ENCODE results near the gene ATP6V1E1. TPM values are rescaled to one million over a fixed set of nuclear protein-coding genes. Genes with fewer than 3 reads are reported as not detected.

Gene ATP6V1E1
- total RNA-seq, 1 donor from 2014 or later, result 213 TPM

DNA sequence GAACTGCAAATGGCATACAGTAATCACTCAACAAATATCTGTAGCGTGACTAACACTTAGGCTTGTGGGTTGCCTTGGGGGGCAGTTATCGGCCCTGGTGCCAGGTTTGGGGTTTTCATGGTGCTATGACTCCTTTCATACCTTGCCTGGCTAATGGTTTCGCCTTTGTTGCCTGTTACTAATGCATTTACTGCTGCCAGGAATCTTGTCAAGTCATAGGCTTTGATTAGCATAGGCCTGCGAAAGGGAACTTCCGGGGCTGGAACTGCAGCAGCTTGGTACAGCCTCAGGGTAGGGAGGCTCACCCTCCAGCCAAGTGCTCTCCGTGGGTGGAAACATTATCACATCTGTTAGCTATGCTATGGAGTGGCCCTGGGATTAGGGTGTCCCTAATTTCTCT is 52.1 kb downstream of the ATP6V1E1 start:
- Histone ChIP-seq H3K27me3 (ENCODE audit: low read depth) (no peaks in the 10 kb centered on the region), H3K4me1 (peaks cover 43% of the 10 kb centered on the region), H3K27ac (replicated peaks) (peak overlapping the region; percentile 57), H3K9me3 (replicated peaks) (no peaks in the 10 kb centered on the region), H3K4me3 (no peak overlapping the region), H3K36me3 (no peaks in the 10 kb centered on the region)
- DNase-seq, result no peak
- TF ChIP-seq, protein P1, sequence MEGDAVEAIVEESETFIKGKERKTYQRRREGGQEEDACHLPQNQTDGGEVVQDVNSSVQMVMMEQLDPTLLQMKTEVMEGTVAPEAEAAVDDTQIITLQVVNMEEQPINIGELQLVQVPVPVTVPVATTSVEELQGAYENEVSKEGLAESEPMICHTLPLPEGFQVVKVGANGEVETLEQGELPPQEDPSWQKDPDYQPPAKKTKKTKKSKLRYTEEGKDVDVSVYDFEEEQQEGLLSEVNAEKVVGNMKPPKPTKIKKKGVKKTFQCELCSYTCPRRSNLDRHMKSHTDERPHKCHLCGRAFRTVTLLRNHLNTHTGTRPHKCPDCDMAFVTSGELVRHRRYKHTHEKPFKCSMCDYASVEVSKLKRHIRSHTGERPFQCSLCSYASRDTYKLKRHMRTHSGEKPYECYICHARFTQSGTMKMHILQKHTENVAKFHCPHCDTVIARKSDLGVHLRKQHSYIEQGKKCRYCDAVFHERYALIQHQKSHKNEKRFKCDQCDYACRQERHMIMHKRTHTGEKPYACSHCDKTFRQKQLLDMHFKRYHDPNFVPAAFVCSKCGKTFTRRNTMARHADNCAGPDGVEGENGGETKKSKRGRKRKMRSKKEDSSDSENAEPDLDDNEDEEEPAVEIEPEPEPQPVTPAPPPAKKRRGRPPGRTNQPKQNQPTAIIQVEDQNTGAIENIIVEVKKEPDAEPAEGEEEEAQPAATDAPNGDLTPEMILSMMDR (IDR thresholded peaks at IDR 0.05; ENCODE audit: borderline replicate concordance), result no peak
- intact Hi-C loops (cut with micrococcal nuclease), result loop anchor here (10.0 kb wide), 1 partner anchor 58 kb away; the partner anchor contains the start of gene BCL2L13

- TF ChIP-seq, protein P1 (IDR thresholded peaks at IDR 0.05; ENCODE audit: borderline replicate concordance), result no peak
- Histone ChIP-seq H3K9me3 (replicated peaks) (no peaks in the 10 kb centered on the region), H3K36me3 (no peaks in the 10 kb centered on the region), H3K4me1 (peaks cover 49% of the 10 kb centered on the region), H3K27ac (replicated peaks) (peak overlapping the region; percentile 57), H3K4me3 (no peak overlapping the region), H3K27me3 (ENCODE audit: low read depth) (no peaks in the 10 kb centered on the region)
- intact Hi-C loops (cut with micrococcal nuclease), result loop anchor here (10.0 kb wide), 1 partner anchor 59 kb away; the partner anchor contains the start of gene BCL2L13
- no peak for DNase-seq
These were observed 52.9 kb downstream of the ATP6V1E1 start for GRCh38 chr22:17575681-17576080.

GRCh38 chr22:17575151-17575550 is 53.4 kb downstream of the ATP6V1E1 start:
- TF ChIP-seq, protein P1 (IDR thresholded peaks at IDR 0.05; ENCODE audit: borderline replicate concordance), result no peak
- Histone ChIP-seq H3K27me3 (ENCODE audit: low read depth) (no peaks in the 10 kb centered on the region), H3K4me3 (no peak overlapping the region), H3K4me1 (peaks cover 54% of the 10 kb centered on the region), H3K36me3 (no peaks in the 10 kb centered on the region), H3K27ac (replicated peaks) (no peak overlapping the region), H3K9me3 (replicated peaks) (no peaks in the 10 kb centered on the region)
- DNase-seq, result no peak
- intact Hi-C loops (cut with micrococcal nuclease), result loop anchor here (10.0 kb wide), 1 partner anchor 60 kb away; the partner anchor contains the start of gene BCL2L13

DNA sequence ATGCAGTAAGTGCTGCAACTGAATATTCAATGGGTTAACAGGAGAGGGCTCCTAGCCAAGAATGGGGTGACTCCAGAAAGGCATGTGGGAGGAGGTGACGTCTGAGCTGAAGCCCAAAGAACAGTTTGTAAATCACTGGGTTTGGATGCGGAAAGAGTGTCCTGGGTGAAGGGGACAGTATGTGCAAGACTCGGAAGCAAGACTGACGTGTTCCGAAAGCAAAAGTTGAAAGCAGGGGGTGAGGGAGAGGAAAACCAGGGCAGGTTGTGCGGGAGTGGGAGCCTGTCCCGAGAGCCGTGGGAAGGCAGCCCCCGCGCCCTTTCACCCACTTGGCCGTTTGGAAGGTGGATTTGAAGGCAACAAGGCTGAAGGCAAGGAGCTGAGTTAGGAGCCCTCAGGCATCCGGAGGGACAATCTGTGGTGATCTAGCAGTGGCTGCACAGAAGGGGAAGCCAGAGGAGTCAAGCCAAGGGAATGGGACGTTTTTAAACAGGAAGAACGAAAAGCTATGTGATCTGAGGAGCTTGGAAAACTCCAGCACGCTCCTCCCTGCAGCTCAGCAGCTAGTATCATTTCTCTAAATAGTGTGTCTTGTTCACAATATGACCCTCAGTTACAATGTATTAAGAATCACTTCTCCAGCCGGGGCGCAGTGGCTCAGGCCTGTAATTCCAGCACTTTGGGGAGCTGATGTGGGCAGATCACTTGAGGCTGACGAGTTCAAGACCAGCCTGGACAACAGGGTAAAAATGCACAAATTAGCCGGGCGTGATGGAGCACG is 57.5 kb downstream of the ATP6V1E1 start:
- peaks cover 49% of the 10 kb centered on the region for H3K4me1 ChIP-seq
- H3K27ac ChIP-seq (replicated peaks), result peak overlapping the region; percentile 98
- H3K4me3 ChIP-seq, result peak overlapping the region; percentile 59
- no peaks in the 10 kb centered on the region for H3K27me3 ChIP-seq (ENCODE audit: low read depth)
- H3K9me3 ChIP-seq (replicated peaks), result no peaks in the 10 kb centered on the region
- intact Hi-C loops (cut with micrococcal nuclease), result loop anchor here (10.0 kb wide), 1 partner anchor 64 kb away; the partner anchor contains the start of gene BCL2L13
- peak; percentile 92 for DNase-seq
- TF ChIP-seq, protein P1 (IDR thresholded peaks at IDR 0.05; ENCODE audit: borderline replicate concordance), result no peak
- H3K36me3 ChIP-seq, result no peaks in the 10 kb centered on the region

- no peak for DNase-seq
- intact Hi-C loops (cut with micrococcal nuclease), result loop anchor here (10.0 kb wide), 1 partner anchor 65 kb away; the partner anchor contains the start of gene BCL2L13
- peak overlapping the region; percentile 59 for H3K4me3 ChIP-seq
- TF ChIP-seq, protein P1 (IDR thresholded peaks at IDR 0.05; ENCODE audit: borderline replicate concordance), result no peak
- peak overlapping the region; percentile 98 for H3K27ac ChIP-seq (replicated peaks)
- no peaks in the 10 kb centered on the region for H3K27me3 ChIP-seq (ENCODE audit: low read depth)
- peaks cover 40% of the 10 kb centered on the region for H3K4me1 ChIP-seq
- H3K9me3 ChIP-seq (replicated peaks), result no peaks in the 10 kb centered on the region
- H3K36me3 ChIP-seq, result no peaks in the 10 kb centered on the region
These were observed 58.5 kb downstream of the ATP6V1E1 start for GRCh38 chr22:17569971-17570511.

All from left ventricle myocardium inferior (tissue), 1 donor.